Common myeloid progenitor, CD34-positive (primary cell): ENCODE measurements around the gene CXCR1.

ENCODE experiments used
- CTCF ChIA-PET: fragments of 350-600 bp; sonication (Branson Sonifier 250); formaldehyde crosslinking; loops from one replicate; lab custom pipeline; 2021; ENCODE audit warnings: antibody characterized with exemption; lab: Charles Lee
- POLR2A ChIA-PET: fragments of 350-600 bp; sonication (Branson Sonifier 250); formaldehyde crosslinking; loops from one replicate; lab custom pipeline; 2021; ENCODE audit warnings: antibody characterized with exemption; lab: Charles Lee
- DNase-seq, 3 donors: peaks; one replicate each; pipeline versions ENCODE4 v3.0.0 to v3.0.0-alpha.2; 2013
- H3K27ac ChIP-seq, 2 experiments: 1 replicate in 1 of 2; 2 replicates in 1 of 2; pipeline ENCODE4 v1.7.0; 2013; ENCODE audit warnings: inconsistent platforms in 2 of 2, low read length in 2 of 2, mild to moderate bottlenecking in 2 of 2, low read depth in 1 of 2, moderate library complexity in 1 of 2; ENCODE audit not compliant: severe bottlenecking in 2 of 2, insufficient read depth in 1 of 2, poor library complexity in 1 of 2
- H3K27me3 ChIP-seq, 5 experiments: replicated peaks in 2 of 5; 1 replicate in 3 of 5; 2 replicates in 2 of 5; pipeline versions ENCODE4 v1.6.1 to v1.7.0; 2013; ENCODE audit warnings: low read length in 4 of 5, mild to moderate bottlenecking in 2 of 5, moderate library complexity in 2 of 5, inconsistent platforms in 1 of 5; ENCODE audit not compliant: insufficient read depth in 5 of 5, control insufficient read depth in 4 of 5
- H3K36me3 ChIP-seq, 4 experiments: 1 replicate in 2 of 4; 2 replicates in 2 of 4; pipeline versions ENCODE4 v1.6.1 to v1.7.0; 2013; ENCODE audit warnings: low read length in 3 of 4, control low read depth in 1 of 4, mild to moderate bottlenecking in 1 of 4; ENCODE audit not compliant: control insufficient read depth in 4 of 4, insufficient read depth in 4 of 4
- H3K4me1 ChIP-seq, 4 experiments: 1 replicate in 3 of 4; 2 replicates in 1 of 4; pipeline versions ENCODE4 v1.6.1 to v1.7.1; 2013; ENCODE audit warnings: low read length in 3 of 4, mild to moderate bottlenecking in 3 of 4, control low read depth in 1 of 4, inconsistent platforms in 1 of 4, moderate library complexity in 1 of 4; ENCODE audit not compliant: control insufficient read depth in 4 of 4, insufficient read depth in 4 of 4; ENCODE audit errors: control extremely low read depth in 1 of 4
- H3K4me3 ChIP-seq, 7 experiments: 1 replicate in 4 of 7; 2 replicates in 3 of 7; pipeline versions ENCODE4 v1.5.1 to v1.7.0; 2013; ENCODE audit warnings: mild to moderate bottlenecking in 7 of 7, low read length in 6 of 7, moderate library complexity in 6 of 7, inconsistent platforms in 2 of 7, low read depth in 2 of 7, control low read depth in 1 of 7; ENCODE audit not compliant: insufficient read depth in 4 of 7, control insufficient read depth in 1 of 7; ENCODE audit errors: extremely low read depth in 1 of 7
- H3K9me3 ChIP-seq, 5 experiments: 1 replicate in 4 of 5; 2 replicates in 1 of 5; pipeline versions ENCODE4 v1.6.1 to v1.7.1; 2013; ENCODE audit warnings: low read length in 4 of 5, mild to moderate bottlenecking in 2 of 5, inconsistent platforms in 1 of 5, low read depth in 1 of 5, moderate library complexity in 1 of 5; ENCODE audit not compliant: control insufficient read depth in 4 of 5, insufficient read depth in 2 of 5; ENCODE audit errors: control extremely low read depth in 1 of 5
- WGBS: methylation state at CpG from one replicate; pipeline ENCODE4 v1.1.5; 2013; ENCODE audit not compliant: insufficient coverage; 5-methylcytosine and 5-hydroxymethylcytosine counted together

CXCR1 gene

GRCh38 chr2:218168635-218169462, 2.1 kb upstream of the CXCR1 start:
- H3K9me3 ChIP-seq: no peaks in the 10 kb centered on the region
- POLR2A ChIA-PET: no interaction called here
- no peaks in the 10 kb centered on the region for H3K27me3 ChIP-seq
- DNase-seq: peak; percentile 66 to 78 (median 73)
- no peak overlapping the region for H3K27ac ChIP-seq
- H3K4me1 ChIP-seq: peaks cover 0 to 10% (median 2%) of the 10 kb centered on the region in 4 experiments
- CTCF ChIA-PET: interaction anchor here (0.9 to 2.2 kb wide), 11 partner anchors 12 to 90 kb away, joined by 3 to 8 read pairs (median 3); no protein-coding TSS in a partner anchor
- no peak overlapping the region for H3K4me3 ChIP-seq
- H3K36me3 ChIP-seq: no peaks in the 10 kb centered on the region
- WGBS: 39% methylated on average over 3 of the region's 9 CpGs

DNA sequence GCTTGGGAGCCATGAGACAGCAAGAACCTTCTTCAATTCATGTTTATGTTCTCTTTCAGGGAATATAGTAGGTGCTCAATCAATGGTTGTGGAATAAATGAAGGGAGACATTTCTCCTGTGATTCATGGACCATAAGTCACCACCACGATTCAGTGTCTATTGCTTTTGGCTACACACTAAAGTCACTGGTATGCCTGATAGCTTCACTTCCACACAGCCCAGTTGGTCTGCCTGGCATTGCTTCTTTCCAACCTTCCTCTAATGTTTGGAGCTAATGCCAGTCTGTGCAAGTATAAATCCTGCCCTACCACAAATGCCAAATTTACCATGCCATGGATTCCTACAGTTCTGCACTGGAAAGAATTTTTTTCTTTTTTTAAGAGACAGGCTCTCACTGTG, 1.3 kb upstream of the CXCR1 start:
- no peak overlapping the region for H3K4me3 ChIP-seq
- WGBS: 100% methylated on average over 1 of the region's 1 CpG
- no peaks in the 10 kb centered on the region for H3K27me3 ChIP-seq
- ChIA-PET CTCF (interaction anchor here (0.7 to 2.2 kb wide), 10 partner anchors 11 to 91 kb away, joined by 3 to 8 read pairs (median 3); no protein-coding TSS in a partner anchor), POLR2A (no interaction called here)
- H3K9me3 ChIP-seq: no peaks in the 10 kb centered on the region
- no peak for DNase-seq
- peaks cover 0 to 10% (median 2%) of the 10 kb centered on the region in 4 experiments for H3K4me1 ChIP-seq
- no peak overlapping the region for H3K27ac ChIP-seq
- no peaks in the 10 kb centered on the region for H3K36me3 ChIP-seq

GRCh38 chr2:218162814-218163213, 3.9 kb downstream of the CXCR1 start:
- no peaks in the 10 kb centered on the region for H3K9me3 ChIP-seq
- peaks cover 0 to 10% (median 2%) of the 10 kb centered on the region in 4 experiments for H3K4me1 ChIP-seq
- no peaks in the 10 kb centered on the region for H3K36me3 ChIP-seq
- ChIA-PET CTCF (interaction anchor here (1.2 to 1.4 kb wide), 2 partner anchors 8 to 9 kb away, joined by 3 to 4 read pairs; no protein-coding TSS in a partner anchor), POLR2A (no interaction called here)
- no peak overlapping the region for H3K27ac ChIP-seq
- DNase-seq: no peak
- no peaks in the 10 kb centered on the region for H3K27me3 ChIP-seq
- H3K4me3 ChIP-seq: peak overlapping the region in 1 of 7 experiments; percentile 25
- 100% methylated on average over 1 of the region's 1 CpG for WGBS

DNA sequence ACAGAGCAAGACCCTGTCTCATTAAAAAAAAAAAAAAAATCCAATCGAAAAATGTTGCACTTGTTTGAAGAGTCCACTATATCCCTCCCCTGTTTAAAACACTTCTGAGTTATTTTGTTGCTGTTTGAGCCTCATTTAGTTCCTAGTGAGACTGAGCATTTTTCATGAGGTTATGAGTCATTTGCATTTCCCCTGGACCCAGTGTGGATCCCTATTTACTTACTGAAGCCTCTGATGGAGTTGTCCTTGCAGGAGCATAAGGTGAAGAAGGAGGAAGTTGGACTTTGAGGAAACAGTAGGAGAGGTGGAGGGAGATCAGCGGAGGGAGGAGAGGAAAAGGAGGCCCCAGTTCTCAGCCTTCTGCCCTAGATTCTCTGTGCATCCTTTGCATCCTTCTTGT, 5.1 kb downstream of the CXCR1 start:
- Histone ChIP-seq H3K4me1 (peaks cover 0 to 4% (median under 1%) of the 10 kb centered on the region in 4 experiments), H3K27me3 (no peaks in the 10 kb centered on the region), H3K4me3 (no peak overlapping the region), H3K36me3 (no peaks in the 10 kb centered on the region), H3K27ac (no peak overlapping the region), H3K9me3 (peaks cover 0 to 2% (median 0%) of the 10 kb centered on the region in 5 experiments)
- 100% methylated on average over 1 of the region's 2 CpGs for WGBS
- no peak for DNase-seq
- ChIA-PET POLR2A (no interaction called here), CTCF (interaction anchor here (0.6 to 1.4 kb wide), 3 partner anchors 8 to 9 kb away, joined by 3 to 4 read pairs (median 3); no protein-coding TSS in a partner anchor)

DNA sequence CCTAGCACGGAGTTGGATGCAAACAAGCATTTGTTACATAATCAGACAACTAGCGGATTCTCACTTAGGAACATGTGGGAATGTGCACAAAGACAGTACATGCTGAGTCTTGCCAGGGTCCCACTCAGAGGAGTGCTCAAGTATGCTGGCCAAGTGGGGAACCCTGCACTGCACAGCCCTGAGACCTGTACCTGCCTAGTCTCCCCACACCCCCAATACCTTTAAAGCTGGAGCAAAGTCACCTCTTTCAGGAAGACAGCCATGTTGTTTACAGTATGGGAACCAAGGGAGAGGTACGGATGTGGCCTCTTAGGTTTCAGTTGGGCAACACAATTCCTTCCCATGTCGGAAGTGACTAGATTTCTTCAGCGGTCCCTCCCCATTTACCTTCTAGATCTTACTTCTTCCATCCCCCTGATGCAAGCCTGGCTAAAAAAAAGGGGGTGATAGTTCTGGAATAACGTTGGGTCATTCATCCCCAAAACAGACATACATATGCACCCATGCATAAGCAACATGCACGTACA, 10.7 kb downstream of the CXCR1 start:
- CTCF ChIA-PET: interaction anchor here (2.0 kb wide), 1 partner anchor 12 kb away, joined by 8 read pairs; no protein-coding TSS in a partner anchor
- WGBS: 100% methylated on average over 3 of the region's 7 CpGs
- peaks cover 0 to 2% (median 0%) of the 10 kb centered on the region in 5 experiments for H3K9me3 ChIP-seq
- POLR2A ChIA-PET: no interaction called here
- H3K27me3 ChIP-seq: peaks cover 0 to 3% (median 0%) of the 10 kb centered on the region in 5 experiments
- no peak overlapping the region for H3K27ac ChIP-seq
- H3K36me3 ChIP-seq: no peaks in the 10 kb centered on the region
- H3K4me1 ChIP-seq: no peaks in the 10 kb centered on the region
- no peak for DNase-seq
- H3K4me3 ChIP-seq: no peak overlapping the region

GRCh38 chr2:218152777-218153176, 14.0 kb downstream of the CXCR1 start:
- no peak overlapping the region for H3K4me3 ChIP-seq
- H3K4me1 ChIP-seq: peaks cover 0 to 3% (median 0%) of the 10 kb centered on the region in 4 experiments
- H3K27me3 ChIP-seq: peaks cover 0 to 3% (median 0%) of the 10 kb centered on the region in 5 experiments
- 100% methylated on average over 1 of the region's 1 CpG for WGBS
- ChIA-PET CTCF (interaction anchor here (0.7 to 0.9 kb wide), 2 partner anchors 9 to 10 kb away, joined by 3 read pairs; no protein-coding TSS in a partner anchor), POLR2A (no interaction called here)
- H3K36me3 ChIP-seq: no peaks in the 10 kb centered on the region
- peaks cover 0 to 2% (median 0%) of the 10 kb centered on the region in 5 experiments for H3K9me3 ChIP-seq
- DNase-seq: no peak
- H3K27ac ChIP-seq: no peak overlapping the region
